CD4-positive, CD25-positive, alpha-beta regulatory T cell (primary cell): ENCODE results near the gene CADM3. TPM values are rescaled to one million over a fixed set of nuclear protein-coding genes. Genes with fewer than 3 reads are reported as not detected.

ENCODE experiments used
- ATAC-seq, 2 donors: fragments of 150-1000 bp; cut with Tn5 transposase; one replicate each; pipeline ENCODE4 v1.10.0; 2021; ENCODE audit warnings: low read depth in 2 of 2, moderate number of reproducible peaks in 2 of 2, moderate library complexity in 1 of 2
- DNase-seq, 3 donors: peaks; one replicate each; pipeline versions ENCODE4 v3.0.0 to v3.0.0-alpha.2; 2012 to 2022; ENCODE audit warnings: mixed read lengths in 1 of 3
- H3K27ac ChIP-seq: one replicate; pipeline ENCODE4 v1.7.0; 2013; ENCODE audit warnings: mild to moderate bottlenecking, low read length; ENCODE audit not compliant: insufficient read depth, poor library complexity, severe bottlenecking
- H3K27me3 ChIP-seq: one replicate; pipeline ENCODE4 v1.7.0; 2013; ENCODE audit warnings: low read length; ENCODE audit not compliant: control insufficient read depth, insufficient read depth
- H3K36me3 ChIP-seq: one replicate; pipeline ENCODE4 v1.7.0; 2013; ENCODE audit warnings: mild to moderate bottlenecking, low read length, moderate library complexity; ENCODE audit not compliant: control insufficient read depth, insufficient read depth
- H3K4me1 ChIP-seq: 2 replicates; pipeline ENCODE4 v1.7.0; 2013; ENCODE audit warnings: mild to moderate bottlenecking, low read length; ENCODE audit not compliant: insufficient read depth, control insufficient read depth, poor library complexity, severe bottlenecking
- H3K4me3 ChIP-seq: one replicate; pipeline ENCODE4 v1.7.0; 2013; ENCODE audit warnings: low read depth, mild to moderate bottlenecking, low read length, moderate library complexity
- H3K9me3 ChIP-seq, 2 experiments: 1 replicate in 1 of 2; 2 replicates in 1 of 2; pipeline ENCODE4 v1.7.0; 2013; ENCODE audit warnings: low read length in 2 of 2, mild to moderate bottlenecking in 1 of 2, moderate library complexity in 1 of 2; ENCODE audit not compliant: control insufficient read depth in 2 of 2
- H3K27ac Mint-ChIP-seq, 3 donors: one replicate each; pipeline ENCODE4 v1.8.0; 2020 to 2022; ENCODE audit warnings: mild to moderate bottlenecking in 3 of 3, mixed read lengths in 3 of 3, moderate library complexity in 2 of 3
- H3K27me3 Mint-ChIP-seq: one replicate; pipeline ENCODE4 v1.8.0; 2022; ENCODE audit warnings: mild to moderate bottlenecking, mixed read lengths
- H3K36me3 Mint-ChIP-seq: one replicate; pipeline ENCODE4 v1.8.0; 2020; ENCODE audit warnings: mixed read lengths
- H3K4me1 Mint-ChIP-seq, 4 donors: one replicate each; pipeline ENCODE4 v1.8.0; 2020 to 2022; ENCODE audit warnings: mixed read lengths in 4 of 4, mild to moderate bottlenecking in 1 of 4
- H3K4me3 Mint-ChIP-seq, 4 donors: one replicate each; pipeline ENCODE4 v1.8.0; 2020 to 2022; ENCODE audit warnings: mild to moderate bottlenecking in 4 of 4, mixed read lengths in 4 of 4, moderate library complexity in 3 of 4
- H3K9me3 Mint-ChIP-seq, 7 donors: one replicate each; pipeline ENCODE4 v1.8.0; 2020 to 2022; ENCODE audit warnings: mixed read lengths in 7 of 7, mild to moderate bottlenecking in 3 of 7, moderate library complexity in 2 of 7
- polyA plus RNA-seq, 4 donors: library from polyadenylated mRNA; unstranded; fragments of 300-500 nt; fragmentation: Illumina TruSeq; gene quantifications; one replicate each; pipeline ENCODE4 v1.2.3, GENCODE V29; 2021
- total RNA-seq: library from RNA; stranded (reverse); gene quantifications from one replicate; pipeline ENCODE4 v1.2.3, GENCODE V29; 2022

The CADM3 gene
- total and polyA plus RNA-seq, 5 donors from 2014 or later, result not detected

- Histone ChIP-seq H3K4me3 (no peak overlapping the region), H3K36me3 (no peaks in the 10 kb centered on the region), H3K9me3 (no peaks in the 10 kb centered on the region), H3K27ac (no peak overlapping the region), H3K27me3 (peaks cover 2% of the 10 kb centered on the region), H3K4me1 (no peaks in the 10 kb centered on the region)
- no peak overlapping the region for H3K27ac Mint-ChIP-seq
- ATAC-seq (no peak), DNase-seq (no peak)
- H3K27me3 Mint-ChIP-seq, result peaks cover 9% of the 10 kb centered on the region
- H3K4me3 Mint-ChIP-seq, result no peak overlapping the region
- no peaks in the 10 kb centered on the region for H3K36me3 Mint-ChIP-seq
- H3K4me1 Mint-ChIP-seq, result no peaks in the 10 kb centered on the region
- peaks cover 0 to 1% (median 0%) of the 10 kb centered on the region in 7 donors for H3K9me3 Mint-ChIP-seq
Measured at GRCh38 chr1:159222075-159222865, 50.9 kb downstream of the CADM3 start.

- ATAC-seq (no peak), DNase-seq (no peak)
- H3K4me1 Mint-ChIP-seq, result no peaks in the 10 kb centered on the region
- H3K27me3 Mint-ChIP-seq, result peaks cover 9% of the 10 kb centered on the region
- Histone ChIP-seq H3K27ac (no peak overlapping the region), H3K4me1 (no peaks in the 10 kb centered on the region), H3K36me3 (no peaks in the 10 kb centered on the region), H3K4me3 (no peak overlapping the region), H3K9me3 (no peaks in the 10 kb centered on the region), H3K27me3 (peaks cover 2% of the 10 kb centered on the region)
- H3K27ac Mint-ChIP-seq, result no peak overlapping the region
- H3K9me3 Mint-ChIP-seq, result peaks cover 0 to 1% (median 0%) of the 10 kb centered on the region in 7 donors
- no peak overlapping the region for H3K4me3 Mint-ChIP-seq
- H3K36me3 Mint-ChIP-seq, result no peaks in the 10 kb centered on the region
Measured at GRCh38 chr1:159223004-159223403, 51.6 kb downstream of the CADM3 start.

- Histone ChIP-seq H3K4me3 (no peak overlapping the region), H3K27me3 (no peaks in the 10 kb centered on the region), H3K4me1 (no peaks in the 10 kb centered on the region), H3K27ac (no peak overlapping the region), H3K9me3 (no peaks in the 10 kb centered on the region), H3K36me3 (no peaks in the 10 kb centered on the region)
- H3K36me3 Mint-ChIP-seq, result no peaks in the 10 kb centered on the region
- peaks cover 0 to 1% (median 0%) of the 10 kb centered on the region in 7 donors for H3K9me3 Mint-ChIP-seq
- ATAC-seq (no peak), DNase-seq (no peak)
- no peak overlapping the region for H3K27ac Mint-ChIP-seq
- no peaks in the 10 kb centered on the region for H3K4me1 Mint-ChIP-seq
- no peak overlapping the region for H3K4me3 Mint-ChIP-seq
- H3K27me3 Mint-ChIP-seq, result peaks cover 4% of the 10 kb centered on the region
Measured at GRCh38 chr1:159228554-159228953, 57.1 kb downstream of the CADM3 start.

DNA sequence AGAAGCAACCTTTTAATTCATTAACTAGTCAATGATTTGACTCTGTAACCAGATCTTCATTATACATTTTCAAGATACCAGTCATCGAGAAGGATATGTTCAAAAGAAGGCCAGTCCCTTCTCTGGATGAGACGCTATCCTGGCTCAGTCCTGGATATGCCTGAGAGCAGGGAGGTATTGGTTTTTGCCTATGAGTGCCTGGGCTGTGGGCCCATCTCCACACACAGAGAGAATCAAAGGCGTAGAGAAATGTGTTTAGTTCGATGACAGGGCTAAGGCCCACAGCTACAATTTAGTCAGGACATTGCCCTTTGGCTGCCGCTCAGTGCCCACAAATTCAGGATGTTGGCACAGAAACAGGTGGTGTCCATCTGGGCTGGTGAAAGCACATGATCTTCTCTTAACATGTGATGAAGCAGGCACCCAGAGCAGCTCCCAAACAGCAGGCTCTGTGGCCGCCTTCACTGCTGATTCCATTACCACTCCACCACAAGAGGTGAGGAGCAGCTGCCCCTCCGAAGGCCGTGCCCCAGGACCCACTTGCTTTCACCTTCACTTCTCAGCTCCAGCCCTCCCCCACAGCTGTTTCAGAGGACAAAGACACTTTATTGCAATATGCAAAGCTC, 58.0 kb downstream of the CADM3 start:
- Mint-ChIP-seq H3K27me3 (peaks cover 4% of the 10 kb centered on the region), H3K4me1 (no peaks in the 10 kb centered on the region), H3K36me3 (no peaks in the 10 kb centered on the region), H3K27ac (no peak overlapping the region), H3K4me3 (no peak overlapping the region), H3K9me3 (peaks cover 0 to 1% (median 0%) of the 10 kb centered on the region in 7 donors)
- no peak for DNase-seq
- H3K27me3 ChIP-seq, result no peaks in the 10 kb centered on the region
- H3K27ac ChIP-seq, result no peak overlapping the region
- no peak overlapping the region for H3K4me3 ChIP-seq
- no peak for ATAC-seq
- no peaks in the 10 kb centered on the region for H3K9me3 ChIP-seq
- H3K4me1 ChIP-seq, result no peaks in the 10 kb centered on the region
- no peaks in the 10 kb centered on the region for H3K36me3 ChIP-seq

DNA sequence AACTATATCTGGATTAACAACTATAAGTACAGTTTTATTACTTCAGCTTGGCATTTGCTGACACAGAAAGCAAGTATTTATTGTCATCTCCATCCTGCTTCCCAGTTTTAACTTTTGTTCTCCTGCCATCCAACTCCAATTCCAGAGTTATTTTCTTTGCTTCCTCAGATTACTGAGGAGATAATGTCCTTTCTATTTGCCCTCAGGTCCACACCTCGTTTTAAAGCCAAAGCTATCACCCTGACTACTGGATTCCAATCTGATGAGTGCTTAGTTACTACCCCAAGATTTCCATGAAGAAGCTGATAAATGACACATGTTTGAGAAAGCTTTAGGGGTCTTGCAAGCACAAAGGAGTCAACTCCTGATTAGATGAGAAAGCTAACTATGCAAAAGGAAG, 58.5 kb downstream of the CADM3 start:
- no peak for ATAC-seq
- H3K4me3 ChIP-seq, result no peak overlapping the region
- no peaks in the 10 kb centered on the region for H3K4me1 ChIP-seq
- H3K4me1 Mint-ChIP-seq, result no peaks in the 10 kb centered on the region
- DNase-seq, result no peak
- H3K9me3 ChIP-seq, result no peaks in the 10 kb centered on the region
- H3K27ac ChIP-seq, result no peak overlapping the region
- H3K27ac Mint-ChIP-seq, result no peak overlapping the region
- H3K27me3 Mint-ChIP-seq, result peaks cover 4% of the 10 kb centered on the region
- H3K36me3 ChIP-seq, result no peaks in the 10 kb centered on the region
- H3K9me3 Mint-ChIP-seq, result peaks cover 0 to 1% (median 0%) of the 10 kb centered on the region in 7 donors
- no peaks in the 10 kb centered on the region for H3K27me3 ChIP-seq
- H3K36me3 Mint-ChIP-seq, result no peaks in the 10 kb centered on the region
- H3K4me3 Mint-ChIP-seq, result no peak overlapping the region

DNA sequence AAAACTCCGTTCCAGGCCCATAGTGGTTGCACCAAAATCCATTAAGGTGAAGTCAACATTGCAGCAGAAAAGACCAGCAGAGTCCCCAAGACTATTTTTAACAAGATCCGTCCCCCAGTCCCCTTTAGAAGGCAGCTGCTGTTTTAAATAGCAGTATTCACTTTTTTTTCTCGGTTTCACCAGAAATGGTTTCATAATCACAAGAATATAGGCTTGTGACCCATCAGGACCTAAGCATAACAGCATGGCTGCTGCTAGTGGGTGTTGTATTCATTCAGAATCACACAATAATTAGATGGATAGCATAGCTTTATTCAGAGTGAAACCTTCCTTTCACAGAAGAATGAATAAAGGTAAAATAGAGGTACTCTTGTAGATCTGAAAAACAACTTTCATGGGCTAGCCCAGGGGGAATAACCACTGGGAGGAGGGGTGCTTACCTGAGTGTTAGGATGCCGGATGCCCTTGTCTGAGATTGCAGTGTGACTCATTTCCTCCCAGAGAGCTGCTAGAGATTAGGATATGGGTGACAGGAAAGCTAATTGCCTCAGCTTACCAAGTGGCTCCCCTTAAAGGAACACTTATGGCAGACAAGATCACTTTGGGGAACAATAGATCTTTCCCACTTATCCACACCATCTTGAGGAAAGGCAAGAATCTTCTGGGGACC, 68.3 kb downstream of the CADM3 start:
- DNase-seq, result peak in 1 of 3 donors; percentile 1
- no peak overlapping the region for H3K4me3 Mint-ChIP-seq
- Histone ChIP-seq H3K4me3 (no peak overlapping the region), H3K36me3 (no peaks in the 10 kb centered on the region), H3K27ac (no peak overlapping the region), H3K27me3 (no peaks in the 10 kb centered on the region), H3K9me3 (no peaks in the 10 kb centered on the region), H3K4me1 (no peaks in the 10 kb centered on the region)
- no peak for ATAC-seq
- H3K4me1 Mint-ChIP-seq, result no peaks in the 10 kb centered on the region
- H3K27ac Mint-ChIP-seq, result no peak overlapping the region
- no peaks in the 10 kb centered on the region for H3K27me3 Mint-ChIP-seq
- no peaks in the 10 kb centered on the region for H3K36me3 Mint-ChIP-seq
- peaks cover 0 to 7% (median 0%) of the 10 kb centered on the region in 7 donors for H3K9me3 Mint-ChIP-seq

DNA sequence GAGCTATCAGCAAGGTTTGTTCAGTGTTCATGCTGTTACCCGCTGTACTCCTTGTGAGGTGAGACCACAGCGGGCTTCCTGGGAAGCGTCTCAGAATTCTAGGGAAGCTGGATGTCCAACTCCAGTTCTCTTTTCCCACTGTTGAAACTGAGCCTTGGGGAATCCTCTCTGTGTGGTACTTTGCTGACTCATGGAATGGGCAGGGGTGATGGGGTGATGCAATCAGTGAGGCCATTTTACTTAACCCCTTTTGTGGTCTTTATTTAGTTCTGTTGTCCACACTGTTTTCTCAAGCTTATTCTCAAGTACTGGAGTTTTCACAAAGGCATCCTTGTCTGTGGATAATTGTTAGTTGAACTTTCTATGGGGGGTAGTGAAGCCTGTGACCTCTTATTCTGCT, 75.9 kb downstream of the CADM3 start:
- Mint-ChIP-seq H3K4me1 (no peaks in the 10 kb centered on the region), H3K36me3 (no peaks in the 10 kb centered on the region)

More for the DNA sequence above, 75.9 kb downstream of the CADM3 start:
- H3K27ac ChIP-seq, result no peak overlapping the region
- DNase-seq (no peak), ATAC-seq (no peak)
- Mint-ChIP-seq H3K4me3 (no peak overlapping the region), H3K9me3 (peaks cover 0 to 7% (median 3%) of the 10 kb centered on the region in 7 donors), H3K27ac (no peak overlapping the region), H3K27me3 (no peaks in the 10 kb centered on the region)
- no peaks in the 10 kb centered on the region for H3K36me3 ChIP-seq
- peaks cover 0 to 4% of the 10 kb centered on the region in 2 experiments for H3K9me3 ChIP-seq
- H3K4me1 ChIP-seq, result no peaks in the 10 kb centered on the region
- no peak overlapping the region for H3K4me3 ChIP-seq
- peaks cover 1% of the 10 kb centered on the region for H3K27me3 ChIP-seq
